Measurements from ENCODE around the gene ATF3.

ATF3 gene

DNA sequence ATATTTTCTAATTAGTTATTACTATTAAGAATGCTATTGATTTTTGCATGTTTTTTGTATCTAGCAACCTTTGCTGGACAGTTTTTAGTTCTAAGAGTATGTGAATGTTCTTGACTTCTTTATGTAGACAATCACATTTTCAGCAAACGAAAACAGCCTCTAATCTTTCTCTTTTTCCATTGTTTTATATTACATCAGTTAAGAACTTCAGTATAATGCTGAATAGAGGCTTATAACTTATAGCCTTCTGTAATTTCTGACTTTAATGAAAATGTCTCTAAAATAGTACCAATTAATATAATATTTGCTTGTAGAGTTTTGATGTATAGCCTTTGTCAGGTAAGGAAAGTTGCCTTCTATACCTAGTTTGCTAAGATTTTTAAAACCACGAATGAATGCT lies 33.2 kb upstream of the ATF3 start:
- no peak for FAIRE-seq

DNA sequence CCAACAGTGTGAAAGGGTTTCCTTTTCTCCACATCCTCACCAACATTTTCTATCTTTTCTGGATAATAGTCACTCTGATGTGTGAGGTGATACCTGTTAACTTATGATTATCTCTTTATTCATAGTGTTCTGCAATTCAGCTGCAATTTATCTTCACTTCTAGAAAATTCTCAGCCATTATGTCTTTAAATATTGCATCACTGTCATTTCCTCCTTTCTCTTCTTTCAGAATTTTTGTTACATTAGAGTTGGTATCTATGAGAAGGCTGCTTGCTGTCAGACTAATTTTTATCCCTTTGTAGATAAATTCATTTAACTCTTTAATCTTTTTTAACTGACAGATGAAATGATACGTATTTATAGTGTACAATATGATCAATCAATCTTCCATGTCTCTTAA lies 30.5 kb upstream of the ATF3 start:
- FAIRE-seq (no peak), DNase-seq (ENCODE audit: insufficient read length) (no peak)
- TF ChIP-seq POLR2AphosphoS5 (IDR thresholded peaks at IDR 0.05; ENCODE audit: low read depth, low read length) = no peak
- no peak for TF ChIP-seq TAF1 (IDR thresholded peaks at IDR 0.05; ENCODE audit: borderline replicate concordance, low read depth, low read length)
- TF ChIP-seq POLR2A (IDR thresholded peaks at IDR 0.05; ENCODE audit: low read depth, low read length) = no peak

More for the DNA sequence above, 33.2 kb upstream of the ATF3 start:
- DNase-seq (ENCODE audit: insufficient read length) = no peak
- TF ChIP-seq POLR2A (IDR thresholded peaks at IDR 0.05; ENCODE audit: low read depth, low read length) = no peak
- no peak for TF ChIP-seq TAF1 (IDR thresholded peaks at IDR 0.05; ENCODE audit: borderline replicate concordance, low read depth, low read length)
- no peak for TF ChIP-seq POLR2AphosphoS5 (IDR thresholded peaks at IDR 0.05; ENCODE audit: low read depth, low read length)

DNA sequence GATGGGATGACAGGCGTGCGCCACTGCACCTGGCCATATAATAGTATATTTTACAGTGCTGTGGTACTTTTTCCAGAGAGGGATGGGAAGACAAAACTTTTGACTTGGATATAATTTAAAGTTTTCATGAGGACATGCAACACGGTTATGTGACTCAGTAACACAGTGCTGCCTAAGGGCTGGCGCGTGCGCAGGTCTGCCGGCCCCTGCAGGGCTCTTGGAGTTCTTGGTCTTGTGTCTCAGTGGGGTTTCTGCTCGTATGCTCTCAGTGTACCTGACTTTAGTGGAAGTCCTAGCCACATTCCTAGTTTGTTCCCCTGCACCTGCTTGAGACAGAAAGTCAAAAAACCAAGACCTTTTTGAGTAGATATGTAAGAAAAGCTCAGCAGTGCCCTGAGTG lies 27.5 kb upstream of the ATF3 start:
- TF ChIP-seq TAF1 (IDR thresholded peaks at IDR 0.05; ENCODE audit: borderline replicate concordance, low read depth, low read length) = no peak
- no peak for TF ChIP-seq POLR2AphosphoS5 (IDR thresholded peaks at IDR 0.05; ENCODE audit: low read depth, low read length)
- TF ChIP-seq POLR2A (IDR thresholded peaks at IDR 0.05; ENCODE audit: low read depth, low read length) = no peak
- DNase-seq (ENCODE audit: insufficient read length) = no peak
- FAIRE-seq = no peak

DNA sequence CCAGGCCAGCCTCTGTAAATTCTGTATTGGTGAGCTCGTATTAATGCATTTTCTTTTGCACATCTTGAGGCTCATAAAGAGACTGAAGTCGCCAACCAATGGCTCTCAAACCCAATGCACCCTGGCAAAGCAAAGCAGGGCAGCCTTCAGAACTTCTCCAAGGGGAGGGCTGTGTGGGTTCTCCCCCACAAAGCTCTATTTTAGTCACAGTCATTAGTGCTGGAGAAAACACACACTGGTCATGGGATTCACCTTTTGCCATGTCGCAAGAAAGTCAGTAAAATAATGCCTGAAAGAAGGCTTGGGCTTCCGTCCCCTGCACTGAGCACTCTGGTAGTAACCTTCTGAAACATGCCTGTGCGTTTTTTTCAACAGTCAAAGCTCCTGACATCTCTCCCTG lies 26.3 kb upstream of the ATF3 start:
- DNase-seq (ENCODE audit: insufficient read length) (no peak), FAIRE-seq (no peak)
- no peak for TF ChIP-seq TAF1 (IDR thresholded peaks at IDR 0.05; ENCODE audit: borderline replicate concordance, low read depth, low read length)
- no peak for TF ChIP-seq POLR2AphosphoS5 (IDR thresholded peaks at IDR 0.05; ENCODE audit: low read depth, low read length)
- no peak for TF ChIP-seq POLR2A (IDR thresholded peaks at IDR 0.05; ENCODE audit: low read depth, low read length)

DNA sequence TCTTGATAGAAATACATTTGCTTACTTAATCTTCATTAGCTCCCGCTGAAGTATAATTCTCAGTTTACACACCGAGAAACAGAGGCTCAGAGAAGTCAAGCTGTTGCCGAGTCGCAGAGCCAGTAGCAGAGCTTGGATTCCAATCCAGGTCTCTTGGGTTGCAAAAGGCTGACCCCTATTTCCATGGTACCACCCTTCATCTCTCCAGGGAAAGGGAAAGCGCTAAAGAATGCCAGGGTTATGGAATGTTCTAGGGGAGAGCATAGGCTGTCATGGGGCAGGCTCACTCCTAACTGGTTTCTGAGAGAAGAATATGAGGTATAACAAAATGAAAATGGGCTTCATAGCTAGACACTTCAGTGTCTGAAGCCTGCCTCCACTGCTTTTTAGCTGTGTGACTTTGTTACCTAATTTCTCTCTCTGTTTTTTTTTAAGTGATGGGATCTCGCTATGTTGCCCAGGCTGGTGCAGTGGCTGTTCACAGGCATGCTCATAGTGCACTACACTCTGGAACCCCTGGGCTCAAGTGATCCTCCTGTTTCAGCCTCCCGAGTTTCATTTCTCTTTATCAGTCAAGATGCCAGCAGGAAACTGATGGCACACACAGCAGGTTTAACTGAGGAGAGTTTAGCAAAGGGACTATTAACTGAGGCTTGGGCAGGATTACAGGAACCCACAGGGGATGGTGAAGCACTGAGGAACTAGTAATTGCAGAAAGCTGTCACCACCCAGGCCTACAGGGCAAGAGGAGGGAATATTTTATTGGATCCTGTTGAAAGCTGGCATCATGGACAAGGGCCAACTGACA lies 25.5 kb upstream of the ATF3 start:
- FAIRE-seq (no peak), DNase-seq (ENCODE audit: insufficient read length) (no peak)
- TF ChIP-seq POLR2A (IDR thresholded peaks at IDR 0.05; ENCODE audit: low read depth, low read length) (no peak), POLR2AphosphoS5 (IDR thresholded peaks at IDR 0.05; ENCODE audit: low read depth, low read length) (no peak), TAF1 (IDR thresholded peaks at IDR 0.05; ENCODE audit: borderline replicate concordance, low read depth, low read length) (no peak)

DNA sequence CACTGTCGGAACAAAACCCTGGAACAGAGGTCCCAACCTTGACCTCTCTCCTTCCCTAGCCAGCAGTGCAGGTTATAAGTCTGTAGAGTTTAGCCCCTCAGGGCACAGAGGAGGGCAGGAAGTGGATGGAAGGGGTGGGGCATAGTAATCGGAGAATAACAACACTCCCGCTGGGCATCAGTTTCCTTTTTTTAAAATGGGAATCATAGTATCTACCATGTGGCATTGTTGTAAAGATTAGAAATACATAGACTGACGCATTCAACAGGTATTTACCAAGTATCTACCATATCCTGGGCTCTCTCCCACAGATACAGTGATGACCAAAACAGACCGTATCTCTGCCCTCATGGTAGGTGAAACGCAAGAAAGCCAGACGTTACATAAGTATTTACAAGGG lies 24.9 kb upstream of the ATF3 start:
- DNase-seq (ENCODE audit: insufficient read length) (no peak), FAIRE-seq (no peak)
- TF ChIP-seq POLR2A (IDR thresholded peaks at IDR 0.05; ENCODE audit: low read depth, low read length) (no peak), TAF1 (IDR thresholded peaks at IDR 0.05; ENCODE audit: borderline replicate concordance, low read depth, low read length) (no peak), POLR2AphosphoS5 (IDR thresholded peaks at IDR 0.05; ENCODE audit: low read depth, low read length) (no peak)

DNA sequence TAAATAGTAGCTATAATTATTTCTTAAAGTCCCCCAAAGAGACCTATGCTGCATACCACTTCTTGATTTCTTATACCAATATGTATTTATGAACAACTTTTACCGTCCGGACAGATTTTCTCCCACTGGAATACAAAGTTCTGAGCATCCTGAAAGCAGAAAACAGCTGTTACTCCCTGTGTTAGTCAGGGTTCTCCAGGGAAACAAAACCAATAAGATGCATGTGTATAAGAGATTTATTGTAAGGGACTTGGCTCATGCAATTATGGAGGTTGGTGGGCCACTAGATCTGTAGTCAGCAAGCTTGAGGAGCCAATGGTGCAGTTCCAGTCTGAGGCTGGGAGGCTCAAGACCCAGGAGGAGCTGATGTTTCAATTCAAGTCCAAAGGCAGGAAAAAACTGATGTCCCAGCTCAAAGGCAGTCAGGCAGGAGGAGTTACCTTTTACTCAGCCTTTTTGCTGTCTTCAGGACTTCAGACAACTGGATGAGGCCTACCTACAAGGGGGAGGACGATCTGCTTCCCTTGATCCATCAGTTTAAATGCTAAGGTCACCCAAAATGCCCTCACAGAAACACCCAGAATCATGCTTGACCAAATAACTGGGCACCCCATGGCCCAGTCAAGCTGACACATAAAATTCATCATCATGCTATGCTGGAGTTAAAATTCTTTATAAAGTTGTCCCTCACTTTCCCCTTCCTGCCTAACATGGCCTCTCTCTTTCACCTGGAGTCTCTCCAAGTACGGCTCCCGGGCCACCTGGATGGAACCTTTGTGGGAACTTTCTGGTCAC lies 24.3 kb upstream of the ATF3 start:
- DNase-seq (ENCODE audit: insufficient read length) = no peak
- FAIRE-seq = no peak
- TF ChIP-seq TAF1 (IDR thresholded peaks at IDR 0.05; ENCODE audit: borderline replicate concordance, low read depth, low read length) (no peak), POLR2A (IDR thresholded peaks at IDR 0.05; ENCODE audit: low read depth, low read length) (no peak), POLR2AphosphoS5 (IDR thresholded peaks at IDR 0.05; ENCODE audit: low read depth, low read length) (no peak)

DNA sequence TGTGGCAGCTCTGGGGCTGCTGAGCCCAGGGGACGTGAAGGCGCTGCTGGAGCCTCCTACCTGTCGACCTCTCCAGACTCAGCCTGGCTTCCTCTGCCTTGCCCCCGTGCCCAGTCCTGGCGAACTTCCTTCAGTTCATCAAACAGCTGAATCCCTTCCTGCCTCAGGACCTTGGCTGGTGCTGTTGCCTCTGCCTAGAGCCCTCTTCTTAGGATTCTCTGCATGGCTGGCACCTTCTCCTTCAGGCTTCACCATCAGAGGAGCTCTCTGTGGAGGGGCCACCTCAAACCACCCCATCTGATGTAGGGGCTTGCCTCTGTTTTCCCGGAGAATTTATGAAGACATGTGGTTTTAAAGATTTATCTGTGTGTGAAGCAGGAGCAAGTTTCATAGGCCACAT lies 23.4 kb upstream of the ATF3 start:
- no peak for DNase-seq (ENCODE audit: insufficient read length)
- FAIRE-seq = no peak
- TF ChIP-seq TAF1 (IDR thresholded peaks at IDR 0.05; ENCODE audit: borderline replicate concordance, low read depth, low read length) (no peak), POLR2A (IDR thresholded peaks at IDR 0.05; ENCODE audit: low read depth, low read length) (no peak), POLR2AphosphoS5 (IDR thresholded peaks at IDR 0.05; ENCODE audit: low read depth, low read length) (no peak)

DNA sequence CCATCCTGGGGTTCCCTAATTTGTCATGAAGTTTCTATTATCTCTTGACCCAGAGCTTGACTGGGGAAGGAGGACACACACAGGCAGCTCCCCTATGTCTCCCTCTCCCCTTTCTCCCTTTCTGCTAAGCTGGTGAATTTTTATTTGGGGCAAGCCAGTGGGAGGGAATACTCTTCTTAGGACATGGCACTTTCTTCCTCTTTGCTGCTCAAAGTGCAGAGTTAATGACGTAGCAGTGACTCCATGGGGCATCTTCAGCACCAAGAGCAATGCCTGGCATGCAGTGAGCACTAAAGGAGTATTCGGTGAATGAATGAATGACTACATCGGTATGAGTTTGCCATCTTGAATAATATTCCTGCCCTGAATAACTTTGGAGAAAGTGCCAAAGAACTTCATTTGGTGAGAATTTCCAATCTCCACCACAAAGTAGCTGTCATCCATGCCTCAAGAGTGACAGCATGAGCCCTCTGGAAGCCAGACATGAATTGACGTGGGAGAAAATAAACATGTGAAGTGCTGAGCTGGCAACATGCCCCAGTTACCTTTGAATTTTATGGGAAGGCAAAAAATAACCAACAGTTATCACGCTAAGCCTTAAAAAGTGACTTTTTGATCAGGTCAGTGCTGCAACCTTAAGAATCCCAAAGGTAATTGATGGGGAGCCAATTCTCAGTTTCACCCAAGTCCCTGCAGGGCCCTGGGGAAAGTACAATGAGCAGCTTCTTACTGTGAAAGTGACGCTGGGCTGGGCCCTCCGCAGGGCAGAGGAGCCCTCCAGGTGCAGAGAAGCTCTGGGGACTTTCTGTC lies 22.1 kb upstream of the ATF3 start:
- DNase-seq (ENCODE audit: insufficient read length) (peak; percentile 44), FAIRE-seq (peak; percentile 56)
- TF ChIP-seq POLR2AphosphoS5 (IDR thresholded peaks at IDR 0.05; ENCODE audit: low read depth, low read length) (no peak), TAF1 (IDR thresholded peaks at IDR 0.05; ENCODE audit: borderline replicate concordance, low read depth, low read length) (no peak), POLR2A (IDR thresholded peaks at IDR 0.05; ENCODE audit: low read depth, low read length) (no peak)

DNA sequence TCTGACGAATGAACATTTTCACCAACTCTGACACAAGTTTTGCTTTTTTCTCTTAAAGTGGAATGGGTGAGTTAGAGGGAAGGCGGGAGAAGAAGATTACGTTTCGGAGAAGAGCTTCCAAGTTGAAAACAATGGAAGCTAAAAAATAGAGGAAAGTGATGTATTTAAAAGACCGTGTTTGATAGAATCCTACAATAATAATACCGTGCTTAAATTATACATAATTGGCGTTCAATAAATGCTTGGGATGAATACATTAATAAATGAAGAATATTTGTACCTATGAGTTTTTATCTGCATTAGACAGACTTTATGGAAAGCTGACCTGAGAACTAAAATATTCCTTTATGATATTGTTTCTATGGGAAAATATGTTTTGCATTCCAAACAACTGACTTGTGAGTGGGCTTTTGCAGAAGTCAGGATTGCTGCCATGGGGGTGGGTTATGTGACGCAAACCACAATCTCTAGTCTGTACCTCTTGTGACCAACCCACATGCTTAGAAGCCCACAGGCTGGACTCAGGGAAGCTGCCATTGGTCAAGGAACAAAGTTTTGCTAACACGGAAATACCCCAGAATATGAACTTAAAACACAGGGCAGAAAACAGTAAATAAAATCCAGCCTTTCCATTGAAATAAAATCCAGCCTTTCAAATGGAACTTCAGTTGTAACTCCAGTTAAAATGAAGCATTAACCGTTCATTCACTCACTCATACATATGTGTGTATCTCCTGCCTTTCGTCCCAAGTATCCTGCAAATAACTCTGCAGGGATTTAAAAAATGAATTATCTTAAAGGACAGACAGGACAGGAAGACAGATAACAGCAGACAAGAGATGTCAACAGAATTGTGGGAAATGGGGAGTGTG lies 21.3 kb upstream of the ATF3 start:
- no peak for DNase-seq (ENCODE audit: insufficient read length)
- FAIRE-seq = peak; percentile 67
- TF ChIP-seq TAF1 (IDR thresholded peaks at IDR 0.05; ENCODE audit: borderline replicate concordance, low read depth, low read length) = no peak
- no peak for TF ChIP-seq POLR2A (IDR thresholded peaks at IDR 0.05; ENCODE audit: low read depth, low read length)
- TF ChIP-seq POLR2AphosphoS5 (IDR thresholded peaks at IDR 0.05; ENCODE audit: low read depth, low read length) = no peak
